Stimulated activated CD4-positive, alpha-beta T cell treated with anti-CD3 and anti-CD28 coated beads, Interleukin-4, amount 100 ng/mL, for 1 hour (primary cell): ENCODE results near the gene H2BW2.
"Not testable (repeated sequence)": the region's sequence is repeated elsewhere in the genome, so short reads cannot be mapped to it uniquely, and the experiment has no call there.

Source experiments
- DNase-seq: peaks from one replicate; pipeline ENCODE4 v3.0.0-alpha.2; 2020

The H2BW2 gene

GRCh38 chrX:104039689-104040505 lies at the start of gene H2BW2:
Gene H2BW2 (plus strand): TSS chrX:104039956. CDS start chrX:104039995, 39 bp downstream.
- no peak for DNase-seq

- no peak for DNase-seq
Measured at GRCh38 chrX:103999234-103999633, 40.5 kb upstream of the H2BW2 start.

GRCh38 chrX:104008831-104009230 lies 30.9 kb upstream of the H2BW2 start:
- DNase-seq = no peak

GRCh38 chrX:104013158-104013557 lies 26.6 kb upstream of the H2BW2 start:
- DNase-seq = no peak

- no peak for DNase-seq
Measured at GRCh38 chrX:104013606-104014005, 26.1 kb upstream of the H2BW2 start, which contains the start of gene H2BW1. Gene H2BW1 (minus strand): TSS chrX:104013708. CDS start chrX:104013576, 132 bp downstream.

- not testable (repeated sequence) for DNase-seq
Measured at GRCh38 chrX:104015576-104015975, 24.2 kb upstream of the H2BW2 start.

GRCh38 chrX:104018126-104018525 lies 21.6 kb upstream of the H2BW2 start:
- DNase-seq = no peak

- no peak for DNase-seq
Measured at GRCh38 chrX:104041003-104041402, 1.2 kb downstream of the H2BW2 start.

GRCh38 chrX:104045642-104046041 lies 5.9 kb downstream of the H2BW2 start:
- DNase-seq = no peak

GRCh38 chrX:104047171-104047570 lies 7.4 kb downstream of the H2BW2 start:
- DNase-seq = no peak

GRCh38 chrX:104054956-104055355 lies 15.2 kb downstream of the H2BW2 start:
- not testable (repeated sequence) for DNase-seq

- not testable (repeated sequence) for DNase-seq
Measured at GRCh38 chrX:104062636-104063035, 22.9 kb downstream of the H2BW2 start.

- DNase-seq = not testable (repeated sequence)
Measured at GRCh38 chrX:104075778-104076445, 36.2 kb downstream of the H2BW2 start, which contains the start of gene TMSB15C. Gene TMSB15C (minus strand): TSS chrX:104076236.

- not testable (repeated sequence) for DNase-seq
Measured at GRCh38 chrX:104077854-104078253, 38.1 kb downstream of the H2BW2 start.

GRCh38 chrX:104084063-104084462 lies 44.3 kb downstream of the H2BW2 start:
- DNase-seq = no peak

- DNase-seq = no peak
Measured at GRCh38 chrX:104084534-104085277, 45.0 kb downstream of the H2BW2 start.

- DNase-seq = no peak
Measured at GRCh38 chrX:104085477-104085876, 45.7 kb downstream of the H2BW2 start.

- DNase-seq = no peak
Measured at GRCh38 chrX:104085919-104086318, 46.2 kb downstream of the H2BW2 start.
